NCI-H1436 treated with DMSO at 0.1 percent for 48 hours (cell line): ENCODE results near the gene PRR13.

Experiments used
- DNase-seq: peaks from one replicate; lab custom pipeline; 2025; lab: John Stamatoyannopoulos, UW

The PRR13 gene

DNA sequence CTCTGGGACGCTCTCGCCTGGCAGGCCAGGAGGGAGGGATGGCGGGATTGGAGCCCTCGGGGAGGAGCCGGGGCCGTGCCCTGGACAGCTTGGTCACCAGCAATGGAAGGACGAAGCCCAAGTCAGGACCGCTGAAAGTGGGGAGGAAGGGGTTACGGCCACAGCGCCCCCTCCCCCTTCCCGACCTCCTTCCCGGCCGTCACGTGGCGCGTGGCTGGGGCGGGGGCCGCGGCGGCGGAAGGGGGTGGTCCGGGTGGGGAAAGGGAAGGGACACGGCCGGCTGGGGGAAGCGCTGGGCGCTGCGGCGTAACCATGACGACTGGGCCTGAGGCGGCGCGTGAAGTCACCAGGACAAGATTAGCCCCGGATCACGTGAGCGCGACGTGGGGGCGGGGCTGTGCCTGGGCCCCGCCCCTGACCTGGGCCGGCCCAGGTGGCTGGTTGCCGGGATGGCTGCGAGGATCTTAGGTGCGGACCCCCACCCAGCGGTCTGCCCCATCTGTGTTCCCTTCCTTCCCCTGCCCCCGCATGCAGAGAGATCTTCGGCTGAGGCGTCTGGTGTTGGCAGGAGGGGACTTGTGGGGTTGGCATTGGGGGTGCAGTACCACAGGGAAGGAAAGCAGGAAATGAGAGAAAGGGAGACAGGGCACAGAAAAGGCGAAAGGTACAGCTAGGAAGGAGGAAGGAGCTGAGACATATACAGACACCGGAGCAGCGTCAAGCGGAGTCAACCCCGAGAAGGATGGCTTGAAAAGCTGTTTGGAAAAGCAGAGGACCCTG lies 51.5 kb downstream of the PRR13 start:
- peak; percentile 41 for DNase-seq

DNA sequence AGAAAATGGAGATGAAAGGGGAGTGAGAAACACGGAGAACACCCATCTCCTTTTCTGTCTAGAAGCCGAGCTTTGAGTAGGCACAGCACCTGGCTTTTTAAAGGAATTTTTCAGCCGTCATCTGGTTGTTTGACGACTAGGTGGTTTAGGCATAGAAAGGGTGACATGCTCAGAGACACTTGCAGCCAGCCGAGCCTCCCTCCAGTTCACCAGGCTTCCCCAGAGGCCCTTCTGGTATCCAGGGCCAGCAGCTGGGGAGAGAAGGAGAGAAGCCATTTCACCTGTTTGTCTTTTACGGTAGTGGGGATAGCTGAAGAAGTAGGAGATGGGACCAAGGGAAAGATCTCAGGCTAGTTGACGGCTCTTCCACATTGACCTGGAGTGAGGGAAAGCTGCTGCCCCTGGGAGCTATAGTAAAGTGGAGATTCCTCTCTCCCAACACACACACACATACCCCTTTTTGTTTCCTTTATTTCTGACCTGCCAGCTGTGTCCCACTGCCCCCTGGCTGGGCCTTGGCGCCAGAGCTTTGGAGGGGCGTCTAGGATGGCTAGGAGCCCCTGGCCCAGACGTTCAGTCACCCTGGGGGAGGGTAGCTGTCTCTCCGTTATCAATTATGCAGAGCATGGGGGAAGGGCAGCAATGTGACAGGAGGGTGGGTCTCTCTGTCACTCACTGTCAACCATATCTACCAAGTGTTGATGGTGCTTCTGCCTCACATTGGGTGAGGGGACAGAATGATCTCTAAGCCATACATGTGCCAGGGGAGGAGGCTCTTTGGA lies 52.3 kb downstream of the PRR13 start:
- no peak for DNase-seq
